ENCODE data around the gene HAAO.

Gene HAAO

DNA sequence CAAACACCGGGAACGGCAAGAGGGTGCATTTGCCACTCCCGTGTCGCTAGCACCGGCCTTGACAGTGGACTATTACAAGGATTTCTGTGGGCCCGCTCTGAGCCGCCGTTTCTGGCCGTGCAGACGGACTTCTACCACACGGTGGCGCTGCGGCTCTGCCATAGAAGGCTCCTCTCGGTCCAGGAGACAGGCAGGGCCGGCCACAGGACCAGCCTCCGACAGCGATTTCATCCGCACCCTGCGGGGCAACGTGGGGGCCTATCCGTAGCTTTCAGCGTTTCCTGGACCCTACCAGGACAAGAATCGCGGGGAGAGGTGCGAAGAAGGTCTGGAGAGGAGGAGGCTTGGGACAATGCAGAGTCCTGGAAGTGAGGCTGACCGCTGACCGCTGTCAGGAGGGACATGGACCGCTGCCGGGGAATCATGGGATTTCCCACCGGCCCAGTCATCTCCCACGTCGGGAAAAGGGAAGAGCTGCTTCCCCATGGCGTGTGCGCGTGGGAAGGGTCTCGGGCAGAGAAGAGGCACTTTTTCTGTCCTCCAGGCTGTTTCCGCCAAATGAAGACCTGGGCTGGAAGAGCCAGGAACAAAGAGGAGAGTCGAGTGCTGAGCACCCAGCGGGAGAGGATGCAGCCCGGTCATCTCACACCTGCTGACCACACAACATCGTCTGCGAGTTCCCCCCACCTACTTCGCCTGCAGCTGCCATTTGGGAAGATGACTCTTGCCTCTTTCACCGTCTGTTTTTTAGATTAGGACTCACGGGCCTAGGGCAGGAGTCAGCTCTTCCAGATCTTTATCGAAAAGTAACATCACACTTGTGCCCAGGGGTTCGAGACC is 35.5 kb upstream of the HAAO start:
- Histone ChIP-seq H3K4me1 (ENCODE audit: insufficient read depth, low read length, poor library complexity, severe bottlenecking) (no peaks in the 10 kb centered on the region), H3K36me3 (ENCODE audit: insufficient read depth, low read length) (no peaks in the 10 kb centered on the region), H3K27me3 (ENCODE audit: insufficient read depth, low read length, poor library complexity, severe bottlenecking) (no peaks in the 10 kb centered on the region), H3K9ac (ENCODE audit: low read depth, low read length, poor library complexity, severe bottlenecking) (no peak overlapping the region), H3K9me3 (ENCODE audit: insufficient read depth, low read depth, low read length) (no peaks in the 10 kb centered on the region), H2AFZ (ENCODE audit: low read length) (peak overlapping the region; percentile 63; the same call in 1 of the 2 replicates), H3K79me2 (ENCODE audit: insufficient read depth, low read length) (no peaks in the 10 kb centered on the region), H3F3A (ENCODE audit: low read depth) (no peaks in the 10 kb centered on the region), H3K9me2 (replicated peaks; ENCODE audit: low read depth, low read length) (no peaks in the 10 kb centered on the region), H3K4me2 (ENCODE audit: low read depth, low read length, poor library complexity, severe bottlenecking) (peak overlapping the region; percentile 59), H3K4me3 (ENCODE audit: low read length, poor library complexity, severe bottlenecking) (peak overlapping the region; percentile 25), H4K20me1 (ENCODE audit: insufficient read depth, low read length, poor library complexity, severe bottlenecking) (no peaks in the 10 kb centered on the region)
- TF ChIP-seq, protein P1, sequence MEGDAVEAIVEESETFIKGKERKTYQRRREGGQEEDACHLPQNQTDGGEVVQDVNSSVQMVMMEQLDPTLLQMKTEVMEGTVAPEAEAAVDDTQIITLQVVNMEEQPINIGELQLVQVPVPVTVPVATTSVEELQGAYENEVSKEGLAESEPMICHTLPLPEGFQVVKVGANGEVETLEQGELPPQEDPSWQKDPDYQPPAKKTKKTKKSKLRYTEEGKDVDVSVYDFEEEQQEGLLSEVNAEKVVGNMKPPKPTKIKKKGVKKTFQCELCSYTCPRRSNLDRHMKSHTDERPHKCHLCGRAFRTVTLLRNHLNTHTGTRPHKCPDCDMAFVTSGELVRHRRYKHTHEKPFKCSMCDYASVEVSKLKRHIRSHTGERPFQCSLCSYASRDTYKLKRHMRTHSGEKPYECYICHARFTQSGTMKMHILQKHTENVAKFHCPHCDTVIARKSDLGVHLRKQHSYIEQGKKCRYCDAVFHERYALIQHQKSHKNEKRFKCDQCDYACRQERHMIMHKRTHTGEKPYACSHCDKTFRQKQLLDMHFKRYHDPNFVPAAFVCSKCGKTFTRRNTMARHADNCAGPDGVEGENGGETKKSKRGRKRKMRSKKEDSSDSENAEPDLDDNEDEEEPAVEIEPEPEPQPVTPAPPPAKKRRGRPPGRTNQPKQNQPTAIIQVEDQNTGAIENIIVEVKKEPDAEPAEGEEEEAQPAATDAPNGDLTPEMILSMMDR (conservative IDR thresholded peaks at IDR 0.05; ENCODE audit: low read length): peak; percentile 81
- TF ChIP-seq EZH2phosphoT487 (IDR thresholded peaks at IDR 0.05; ENCODE audit: borderline replicate concordance): no peak

DNA sequence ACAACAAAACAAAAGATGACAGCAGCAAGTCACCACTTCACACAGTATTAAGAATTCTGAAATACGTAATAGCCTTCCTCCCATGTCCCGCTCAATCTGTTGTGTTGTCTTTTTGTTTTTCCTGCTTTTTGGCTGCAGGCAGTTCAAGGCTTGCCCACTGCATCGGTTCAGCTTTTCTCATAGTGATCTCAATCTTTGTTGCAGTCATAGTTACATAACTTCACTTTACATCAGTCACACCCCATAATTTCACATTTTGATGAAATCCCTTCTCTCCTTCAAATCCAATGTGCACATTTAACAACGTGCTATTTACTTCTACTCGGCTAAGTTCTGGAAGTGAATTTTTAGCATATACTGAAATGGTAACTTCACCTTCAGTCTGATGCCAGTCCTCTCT is 33.8 kb upstream of the HAAO start:
- Histone ChIP-seq H4K20me1 (ENCODE audit: insufficient read depth, low read length, poor library complexity, severe bottlenecking) (no peaks in the 10 kb centered on the region), H3K4me2 (ENCODE audit: low read depth, low read length, poor library complexity, severe bottlenecking) (no peak overlapping the region), H3K4me3 (ENCODE audit: low read length, poor library complexity, severe bottlenecking) (no peak overlapping the region), H3K9me2 (replicated peaks; ENCODE audit: low read depth, low read length) (no peaks in the 10 kb centered on the region), H2AFZ (ENCODE audit: low read length) (no peak overlapping the region), H3K4me1 (ENCODE audit: insufficient read depth, low read length, poor library complexity, severe bottlenecking) (no peaks in the 10 kb centered on the region), H3K36me3 (ENCODE audit: insufficient read depth, low read length) (no peaks in the 10 kb centered on the region), H3K27me3 (ENCODE audit: insufficient read depth, low read length, poor library complexity, severe bottlenecking) (no peaks in the 10 kb centered on the region), H3K9me3 (ENCODE audit: insufficient read depth, low read depth, low read length) (no peaks in the 10 kb centered on the region), H3K79me2 (ENCODE audit: insufficient read depth, low read length) (no peaks in the 10 kb centered on the region), H3F3A (ENCODE audit: low read depth) (no peaks in the 10 kb centered on the region), H3K9ac (ENCODE audit: low read depth, low read length, poor library complexity, severe bottlenecking) (no peak overlapping the region)
- TF ChIP-seq, protein P1 (conservative IDR thresholded peaks at IDR 0.05; ENCODE audit: low read length): no peak
- TF ChIP-seq EZH2phosphoT487 (IDR thresholded peaks at IDR 0.05; ENCODE audit: borderline replicate concordance): no peak

DNA sequence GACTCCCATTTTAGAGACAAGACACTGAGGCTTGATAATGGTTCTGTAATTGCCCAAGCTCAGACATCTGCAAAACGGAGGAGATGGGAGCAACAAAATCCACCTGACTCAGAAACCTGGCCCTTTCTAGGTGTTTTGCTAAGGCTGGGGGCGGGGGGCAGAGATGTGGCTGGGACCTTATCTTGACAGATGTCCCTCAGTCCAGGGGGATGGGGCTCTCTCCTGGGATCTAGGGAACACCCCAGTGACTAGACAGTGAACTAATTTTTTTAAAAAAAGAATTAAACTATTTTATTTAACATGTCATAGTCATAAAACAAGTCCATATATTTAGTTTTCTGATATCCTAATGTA is 32.0 kb upstream of the HAAO start:
- H3K79me2 ChIP-seq (ENCODE audit: insufficient read depth, low read length): no peaks in the 10 kb centered on the region
- TF ChIP-seq EZH2phosphoT487 (IDR thresholded peaks at IDR 0.05; ENCODE audit: borderline replicate concordance): no peak
- TF ChIP-seq, protein P1 (conservative IDR thresholded peaks at IDR 0.05; ENCODE audit: low read length): no peak
- no peaks in the 10 kb centered on the region for H3K9me2 ChIP-seq (replicated peaks; ENCODE audit: low read depth, low read length)
- H4K20me1 ChIP-seq (ENCODE audit: insufficient read depth, low read length, poor library complexity, severe bottlenecking): no peaks in the 10 kb centered on the region
- H3K4me2 ChIP-seq (ENCODE audit: low read depth, low read length, poor library complexity, severe bottlenecking): no peak overlapping the region
- no peaks in the 10 kb centered on the region for H3K36me3 ChIP-seq (ENCODE audit: insufficient read depth, low read length)
- H3K9me3 ChIP-seq (ENCODE audit: insufficient read depth, low read depth, low read length): no peaks in the 10 kb centered on the region
- H3F3A ChIP-seq (ENCODE audit: low read depth): no peaks in the 10 kb centered on the region
- H2AFZ ChIP-seq (ENCODE audit: low read length): no peak overlapping the region
- H3K9ac ChIP-seq (ENCODE audit: low read depth, low read length, poor library complexity, severe bottlenecking): no peak overlapping the region
- no peaks in the 10 kb centered on the region for H3K4me1 ChIP-seq (ENCODE audit: insufficient read depth, low read length, poor library complexity, severe bottlenecking)
- H3K27me3 ChIP-seq (ENCODE audit: insufficient read depth, low read length, poor library complexity, severe bottlenecking): no peaks in the 10 kb centered on the region
- H3K4me3 ChIP-seq (ENCODE audit: low read length, poor library complexity, severe bottlenecking): no peak overlapping the region
